HuH-7 (cell line): ENCODE data around the gene YARS1.
A peak's percentile ranks its signal among the peaks of the same experiment; 100 is the strongest.

Source experiments
- DNase-seq: peaks from one replicate; pipeline ENCODE4 v3.0.0; 2011; ENCODE audit warnings: low spot score

The YARS1 gene

DNA sequence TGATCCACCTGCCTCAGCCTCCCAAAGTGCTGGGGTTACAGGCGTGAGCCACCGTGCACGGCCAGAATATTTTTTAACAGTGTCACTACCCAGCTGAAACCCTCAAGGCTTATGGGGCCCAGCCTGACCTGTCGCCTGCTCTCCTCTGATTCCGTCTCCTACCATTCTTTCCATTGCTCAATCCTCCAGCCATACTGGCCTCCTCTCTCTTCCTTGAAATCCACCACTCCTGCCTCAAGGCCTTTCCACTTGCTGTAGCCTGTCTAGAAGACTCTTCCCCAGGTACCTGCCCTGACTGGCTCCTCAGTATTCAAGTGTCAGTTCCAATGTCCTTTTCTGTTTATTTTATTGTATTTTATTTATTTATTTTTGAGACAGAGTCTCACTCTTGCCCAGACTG, 53.9 kb downstream of the YARS1 start:
- no peak for DNase-seq

DNA sequence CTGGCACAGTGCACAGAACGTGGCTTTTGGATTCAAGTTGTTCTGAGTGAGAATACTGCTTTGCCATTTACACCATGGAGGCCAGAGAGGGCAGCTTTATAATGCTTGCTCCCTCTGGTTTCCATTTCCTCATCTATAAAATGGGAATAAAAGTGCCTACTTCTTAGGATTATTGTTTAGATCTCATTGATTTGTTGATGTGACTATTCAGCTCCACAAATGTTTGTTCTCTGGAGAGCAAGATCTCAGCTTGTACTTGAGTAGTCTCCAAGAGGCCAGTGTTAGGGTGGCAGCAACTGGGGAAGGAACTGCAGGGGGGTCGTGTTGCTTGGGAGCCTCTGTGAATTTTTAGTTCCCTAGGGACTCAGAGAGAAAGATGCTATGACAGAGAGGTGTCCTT, 55.2 kb downstream of the YARS1 start:
- DNase-seq: no peak

DNA sequence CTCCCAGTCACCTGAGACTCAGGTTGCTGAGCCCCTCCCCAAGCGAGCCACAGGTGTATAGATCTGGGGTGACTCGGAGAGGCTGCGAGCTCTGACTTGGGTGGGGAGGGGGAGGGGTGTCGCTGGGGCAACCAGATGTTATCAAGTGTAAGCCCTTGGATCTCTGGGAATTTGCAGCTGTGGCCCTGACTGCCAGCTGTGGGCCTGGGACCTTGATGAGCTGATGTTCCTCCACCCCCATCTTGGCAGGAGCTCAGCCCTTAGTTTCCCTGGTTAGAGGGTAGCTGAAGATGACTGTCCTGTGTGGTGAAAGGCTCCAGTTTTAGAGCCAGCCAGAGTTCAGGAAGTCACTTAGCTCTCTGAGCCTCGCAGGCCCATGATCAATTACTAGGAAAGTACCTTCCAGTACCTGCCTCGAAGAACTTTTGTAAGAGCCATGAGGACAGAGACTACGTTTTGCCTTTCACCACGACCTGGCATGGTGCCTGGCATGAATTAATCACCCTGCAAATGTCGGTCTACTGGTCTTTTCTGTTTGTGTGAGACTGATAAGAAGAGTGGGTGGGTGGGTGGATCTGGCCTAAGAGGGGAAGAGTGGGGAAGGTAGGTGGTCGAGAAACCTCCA, 55.8 kb downstream of the YARS1 start:
- no peak for DNase-seq

- no peak for DNase-seq
Measured at GRCh38 chr1:32759997-32760623, 57.0 kb downstream of the YARS1 start.

DNA sequence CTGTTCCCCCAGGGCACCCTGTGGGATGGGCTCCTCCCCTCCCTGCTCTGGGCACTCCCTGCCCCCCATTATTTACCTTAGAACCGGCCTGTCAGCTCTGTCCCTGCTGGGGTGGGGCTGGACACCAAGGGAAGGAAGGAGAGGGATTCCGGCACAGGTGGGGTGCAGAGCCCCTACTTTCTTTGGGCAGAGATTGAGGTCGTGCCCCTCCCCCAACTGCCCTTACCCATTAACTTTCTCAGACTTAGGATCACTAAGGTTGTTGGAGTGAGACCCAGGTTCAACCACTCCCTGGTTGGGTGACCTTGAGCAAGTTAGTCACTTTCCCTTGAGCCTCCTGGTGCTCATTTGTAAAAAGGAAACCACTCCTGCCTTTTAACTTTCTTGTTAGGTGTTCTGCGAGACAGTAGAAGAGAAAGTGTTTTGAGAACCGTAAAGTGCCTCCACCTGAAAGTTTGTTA, 57.6 kb downstream of the YARS1 start:
- no peak for DNase-seq

- no peak for DNase-seq
Measured at GRCh38 chr1:32758795-32759430, 58.2 kb downstream of the YARS1 start.

DNA sequence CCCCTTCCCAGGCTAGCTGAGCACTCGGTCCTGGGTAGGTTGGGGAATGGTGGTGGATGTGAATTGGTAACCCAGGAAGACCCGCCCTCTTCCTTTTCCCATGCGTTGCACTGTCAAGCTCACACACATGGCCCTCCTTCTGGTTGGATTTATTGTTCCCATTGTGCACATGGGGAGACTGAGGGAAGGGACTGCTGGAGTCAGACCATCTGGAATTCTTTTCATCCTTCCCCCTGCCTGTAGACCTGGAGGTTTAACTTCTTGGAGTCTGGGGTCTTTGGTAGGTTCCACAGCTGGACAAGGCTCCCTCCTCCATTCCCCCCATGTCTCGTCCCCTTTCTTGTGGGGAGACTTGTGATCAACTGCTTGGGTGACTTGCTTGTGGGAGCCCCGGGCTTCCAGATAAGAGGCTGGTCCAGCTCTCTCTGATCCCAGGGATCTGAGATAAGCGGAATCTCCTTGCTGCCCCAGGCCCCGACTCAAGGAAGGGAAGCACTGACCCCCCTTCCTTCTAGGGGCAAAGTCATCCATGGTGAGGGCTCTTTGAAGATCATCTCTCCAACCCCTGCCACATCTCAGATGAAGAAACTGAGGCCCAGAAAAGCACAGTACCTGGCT, 58.9 kb downstream of the YARS1 start:
- no peak for DNase-seq

DNA sequence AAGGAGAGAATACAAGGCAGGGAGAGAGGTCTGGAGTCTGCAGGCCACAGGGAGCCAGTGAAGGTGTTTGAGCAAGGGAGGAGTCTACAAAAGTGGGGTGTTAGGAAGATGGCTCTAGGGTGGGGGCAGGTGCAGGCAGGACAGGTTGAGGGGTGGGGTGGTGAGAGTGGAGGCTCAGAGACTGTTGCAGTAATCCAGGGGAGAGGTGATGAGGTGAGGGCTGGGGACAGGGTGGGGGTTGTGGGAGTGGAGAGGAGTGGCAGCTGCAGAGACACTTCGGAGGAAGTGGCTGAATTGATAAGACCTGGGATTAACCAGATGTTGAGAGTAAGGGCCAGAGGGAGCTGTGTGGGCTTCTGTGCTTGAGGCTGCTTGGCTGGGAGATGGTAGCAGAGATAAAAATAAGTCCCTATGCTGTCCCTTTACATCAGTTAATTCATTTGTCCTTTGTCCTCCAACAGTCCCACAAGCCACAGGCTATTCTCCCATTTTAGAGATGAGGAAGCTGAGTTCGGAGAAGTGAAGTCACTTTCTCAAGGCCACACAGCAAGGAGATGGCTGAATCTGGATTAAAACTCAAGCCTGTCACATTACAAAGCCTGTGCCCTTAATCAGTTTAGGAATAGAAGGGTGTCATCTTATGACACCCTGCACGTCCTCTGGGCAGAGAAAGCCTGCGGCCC, 59.8 kb downstream of the YARS1 start:
- no peak for DNase-seq

GRCh38 chr1:32755810-32756159, 61.4 kb downstream of the YARS1 start:
- DNase-seq: no peak

GRCh38 chr1:32755098-32755809, 61.9 kb downstream of the YARS1 start:
- DNase-seq: no peak

- DNase-seq: no peak
Measured at GRCh38 chr1:32754317-32755097, 62.7 kb downstream of the YARS1 start.

- DNase-seq: no peak
Measured at GRCh38 chr1:32753532-32754316, 63.4 kb downstream of the YARS1 start.

- DNase-seq: no peak
Measured at GRCh38 chr1:32749771-32750170, 67.4 kb downstream of the YARS1 start.

GRCh38 chr1:32749332-32749731, 67.8 kb downstream of the YARS1 start:
- DNase-seq: no peak

- no peak for DNase-seq
Measured at GRCh38 chr1:32748926-32749325, 68.2 kb downstream of the YARS1 start.

- DNase-seq: no peak
Measured at GRCh38 chr1:32748348-32748747, 68.8 kb downstream of the YARS1 start.

DNA sequence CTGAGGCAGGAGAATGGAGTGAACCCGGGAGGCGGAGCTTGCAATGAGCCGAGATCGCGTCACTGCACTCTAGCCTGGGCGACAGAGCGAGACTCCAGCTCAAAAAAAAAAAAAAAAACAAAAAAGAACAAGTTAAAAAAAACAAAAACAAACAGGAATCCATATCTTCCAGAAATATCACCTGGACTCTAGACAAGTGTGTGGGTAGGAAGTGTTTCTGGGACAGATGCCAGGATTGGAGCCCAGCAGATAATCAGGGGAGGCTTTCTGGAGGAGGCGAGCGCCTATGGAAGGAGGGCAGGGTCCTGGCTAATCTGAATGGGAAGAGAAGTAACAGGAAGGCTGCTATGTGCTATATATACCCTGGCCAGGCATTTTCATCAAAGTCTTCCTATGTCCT, 71.0 kb downstream of the YARS1 start:
- DNase-seq: no peak

- DNase-seq: no peak
Measured at GRCh38 chr1:32744071-32744425, 73.1 kb downstream of the YARS1 start.

- DNase-seq: no peak
Measured at GRCh38 chr1:32743380-32744070, 73.6 kb downstream of the YARS1 start.

- peak; percentile 75 for DNase-seq
Measured at GRCh38 chr1:32742956-32743355, 74.2 kb downstream of the YARS1 start.
